ENCODE measurements around the gene SYNE2.

DNA sequence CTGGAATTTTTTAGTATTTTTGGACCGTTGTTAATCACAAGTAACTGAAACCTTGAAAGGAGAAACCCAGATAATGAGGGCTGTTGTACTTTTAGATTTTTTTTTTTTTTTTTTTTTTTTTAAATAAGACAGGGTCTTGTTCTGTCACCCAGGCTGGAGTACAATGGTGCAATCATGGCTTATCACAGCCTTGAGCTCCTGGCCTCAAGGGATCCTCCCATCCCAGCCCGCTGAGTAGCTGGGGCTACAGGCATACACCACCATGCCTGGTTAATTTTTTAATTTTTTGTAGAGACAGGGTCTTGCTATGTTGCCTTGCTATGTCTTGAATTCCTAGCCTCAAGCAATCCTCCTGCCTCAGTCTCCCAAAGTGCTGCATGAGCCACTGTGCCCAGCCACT, 211.6 kb downstream of the SYNE2 start:
- TF ChIP-seq, protein P1, sequence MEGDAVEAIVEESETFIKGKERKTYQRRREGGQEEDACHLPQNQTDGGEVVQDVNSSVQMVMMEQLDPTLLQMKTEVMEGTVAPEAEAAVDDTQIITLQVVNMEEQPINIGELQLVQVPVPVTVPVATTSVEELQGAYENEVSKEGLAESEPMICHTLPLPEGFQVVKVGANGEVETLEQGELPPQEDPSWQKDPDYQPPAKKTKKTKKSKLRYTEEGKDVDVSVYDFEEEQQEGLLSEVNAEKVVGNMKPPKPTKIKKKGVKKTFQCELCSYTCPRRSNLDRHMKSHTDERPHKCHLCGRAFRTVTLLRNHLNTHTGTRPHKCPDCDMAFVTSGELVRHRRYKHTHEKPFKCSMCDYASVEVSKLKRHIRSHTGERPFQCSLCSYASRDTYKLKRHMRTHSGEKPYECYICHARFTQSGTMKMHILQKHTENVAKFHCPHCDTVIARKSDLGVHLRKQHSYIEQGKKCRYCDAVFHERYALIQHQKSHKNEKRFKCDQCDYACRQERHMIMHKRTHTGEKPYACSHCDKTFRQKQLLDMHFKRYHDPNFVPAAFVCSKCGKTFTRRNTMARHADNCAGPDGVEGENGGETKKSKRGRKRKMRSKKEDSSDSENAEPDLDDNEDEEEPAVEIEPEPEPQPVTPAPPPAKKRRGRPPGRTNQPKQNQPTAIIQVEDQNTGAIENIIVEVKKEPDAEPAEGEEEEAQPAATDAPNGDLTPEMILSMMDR (IDR thresholded peaks at IDR 0.05): no peak
- TF ChIP-seq POLR2AphosphoS5 (IDR thresholded peaks at IDR 0.05; ENCODE audit: insufficient read depth in 1 of 2, low read depth in 1 of 2) (no peak), POLR2A (IDR thresholded peaks at IDR 0.05) (no peak)

Measured in vagina (tissue), 2 donors.